ENCODE data around the gene CNN3. TPM values are rescaled to one million over a fixed set of nuclear protein-coding genes. Genes with fewer than 3 reads are reported as not detected.
A peak's percentile ranks its signal among the peaks of the same experiment; 100 is the strongest.
"Not testable (repeated sequence)": the region's sequence is repeated elsewhere in the genome, so short reads cannot be mapped to it uniquely, and the experiment has no call there.

The CNN3 gene
- total RNA-seq, 4 donors from 2014 or later: 89.9 to 116 (median 96.2) TPM

DNA sequence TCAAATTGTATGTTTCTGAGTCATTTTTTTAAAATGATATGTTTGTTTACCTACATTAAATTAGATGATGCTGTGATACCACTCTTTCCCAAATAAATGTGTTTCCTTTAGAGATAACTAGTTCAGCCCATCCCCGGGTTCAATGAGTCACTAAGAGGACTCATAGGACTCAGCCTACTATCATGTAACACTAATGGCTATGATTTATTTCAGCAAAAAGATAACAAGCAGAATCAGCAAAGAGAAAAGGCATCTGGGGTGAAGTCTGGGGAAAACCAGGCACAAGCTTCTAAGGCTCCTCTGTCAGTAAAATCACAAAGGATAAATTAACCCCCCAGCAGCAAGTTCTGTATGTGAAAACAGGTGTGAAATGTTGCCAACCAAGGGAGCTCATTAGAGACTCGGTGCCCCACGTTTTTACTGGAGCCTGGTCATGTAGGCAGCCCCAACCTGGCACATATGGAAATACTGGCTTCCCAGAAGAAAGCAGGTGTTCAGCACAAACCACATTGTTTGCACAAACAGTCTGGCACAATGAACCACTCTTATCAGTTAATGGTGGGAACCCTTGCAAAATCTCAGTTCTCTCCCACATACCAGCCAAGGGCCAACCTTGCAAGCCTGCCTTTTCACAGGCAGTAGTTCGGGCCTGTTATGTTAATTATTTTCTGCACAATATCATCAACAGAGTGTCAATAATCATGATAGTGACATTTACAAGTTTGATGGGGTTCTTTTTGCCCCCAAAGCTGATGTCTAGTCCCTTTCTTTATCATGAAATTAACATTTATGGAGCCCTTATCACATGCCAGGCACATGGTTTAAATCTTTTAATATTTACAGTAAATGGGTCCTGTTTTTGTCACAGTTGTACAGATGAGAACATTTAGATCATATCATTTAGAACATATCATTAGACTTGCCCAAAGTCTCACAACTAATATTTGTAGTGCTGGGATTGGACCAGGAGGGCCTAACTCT is 23.1 kb upstream of the CNN3 start:
- Histone ChIP-seq H3K27ac (no peak overlapping the region), H3K9me3 (no peaks in the 10 kb centered on the region), H3K4me3 (no peak overlapping the region), H3K27me3 (no peaks in the 10 kb centered on the region), H3K4me1 (peaks cover 0 to 19% (median 0%) of the 10 kb centered on the region in 4 donors), H3K36me3 (no peaks in the 10 kb centered on the region)
- TF ChIP-seq, protein P1, sequence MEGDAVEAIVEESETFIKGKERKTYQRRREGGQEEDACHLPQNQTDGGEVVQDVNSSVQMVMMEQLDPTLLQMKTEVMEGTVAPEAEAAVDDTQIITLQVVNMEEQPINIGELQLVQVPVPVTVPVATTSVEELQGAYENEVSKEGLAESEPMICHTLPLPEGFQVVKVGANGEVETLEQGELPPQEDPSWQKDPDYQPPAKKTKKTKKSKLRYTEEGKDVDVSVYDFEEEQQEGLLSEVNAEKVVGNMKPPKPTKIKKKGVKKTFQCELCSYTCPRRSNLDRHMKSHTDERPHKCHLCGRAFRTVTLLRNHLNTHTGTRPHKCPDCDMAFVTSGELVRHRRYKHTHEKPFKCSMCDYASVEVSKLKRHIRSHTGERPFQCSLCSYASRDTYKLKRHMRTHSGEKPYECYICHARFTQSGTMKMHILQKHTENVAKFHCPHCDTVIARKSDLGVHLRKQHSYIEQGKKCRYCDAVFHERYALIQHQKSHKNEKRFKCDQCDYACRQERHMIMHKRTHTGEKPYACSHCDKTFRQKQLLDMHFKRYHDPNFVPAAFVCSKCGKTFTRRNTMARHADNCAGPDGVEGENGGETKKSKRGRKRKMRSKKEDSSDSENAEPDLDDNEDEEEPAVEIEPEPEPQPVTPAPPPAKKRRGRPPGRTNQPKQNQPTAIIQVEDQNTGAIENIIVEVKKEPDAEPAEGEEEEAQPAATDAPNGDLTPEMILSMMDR (IDR thresholded peaks at IDR 0.05): no peak
- no peak for TF ChIP-seq POLR2A (IDR thresholded peaks at IDR 0.05)
- no peak for DNase-seq

DNA sequence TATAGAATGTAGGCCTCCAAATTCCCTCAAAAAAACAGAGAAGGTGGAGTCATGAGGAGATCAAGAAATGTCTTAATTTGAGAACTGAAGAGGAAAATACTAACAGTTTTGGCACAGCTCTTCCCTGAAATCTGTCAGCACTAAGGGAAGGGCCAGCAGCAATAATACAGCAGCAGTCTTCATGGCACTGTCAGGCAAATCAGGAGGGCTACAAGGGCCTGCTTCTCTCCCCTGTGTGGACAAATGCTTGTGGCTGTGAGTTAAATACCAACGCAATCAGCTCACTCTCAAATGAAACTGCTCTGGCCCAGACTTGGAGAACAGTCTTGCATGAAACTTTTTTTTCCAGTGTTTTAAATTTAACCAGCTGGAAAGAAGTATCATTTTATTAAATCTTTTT is 20.5 kb upstream of the CNN3 start:
- H3K36me3 ChIP-seq: no peaks in the 10 kb centered on the region
- H3K4me3 ChIP-seq: no peak overlapping the region
- H3K27me3 ChIP-seq: no peaks in the 10 kb centered on the region
- H3K4me1 ChIP-seq: peaks cover 0 to 10% (median 0%) of the 10 kb centered on the region in 4 donors
- no peak for DNase-seq
- TF ChIP-seq, protein P1 (IDR thresholded peaks at IDR 0.05): no peak
- no peak for TF ChIP-seq POLR2A (IDR thresholded peaks at IDR 0.05)
- no peaks in the 10 kb centered on the region for H3K9me3 ChIP-seq
- peak overlapping the region in 2 of 4 donors; percentile 10 to 17 for H3K27ac ChIP-seq

DNA sequence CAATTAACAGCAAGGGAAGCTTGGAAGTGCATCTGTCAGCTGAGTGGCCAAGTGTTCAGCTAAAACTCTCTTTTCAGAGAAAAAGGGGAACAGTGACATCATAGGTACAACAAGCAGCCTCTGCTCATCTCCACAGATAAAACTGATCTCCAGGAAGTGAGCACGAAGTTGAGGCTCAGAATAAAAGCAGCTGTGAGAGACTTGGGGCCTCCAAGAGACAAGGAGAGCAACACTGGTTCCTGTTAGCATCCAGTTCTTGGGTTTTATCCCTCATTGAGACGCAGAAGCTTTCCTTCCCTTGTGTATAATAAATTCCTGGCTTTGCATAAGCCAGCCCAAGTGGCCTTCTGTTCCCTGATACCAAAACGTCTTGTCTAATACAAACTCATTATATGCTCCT is 20.0 kb upstream of the CNN3 start:
- Histone ChIP-seq H3K36me3 (no peaks in the 10 kb centered on the region), H3K4me1 (peaks cover 0 to 10% (median 0%) of the 10 kb centered on the region in 4 donors), H3K27me3 (no peaks in the 10 kb centered on the region), H3K27ac (no peak overlapping the region), H3K9me3 (no peaks in the 10 kb centered on the region), H3K4me3 (no peak overlapping the region)
- no peak for DNase-seq
- no peak for TF ChIP-seq POLR2A (IDR thresholded peaks at IDR 0.05)
- TF ChIP-seq, protein P1 (IDR thresholded peaks at IDR 0.05): no peak

DNA sequence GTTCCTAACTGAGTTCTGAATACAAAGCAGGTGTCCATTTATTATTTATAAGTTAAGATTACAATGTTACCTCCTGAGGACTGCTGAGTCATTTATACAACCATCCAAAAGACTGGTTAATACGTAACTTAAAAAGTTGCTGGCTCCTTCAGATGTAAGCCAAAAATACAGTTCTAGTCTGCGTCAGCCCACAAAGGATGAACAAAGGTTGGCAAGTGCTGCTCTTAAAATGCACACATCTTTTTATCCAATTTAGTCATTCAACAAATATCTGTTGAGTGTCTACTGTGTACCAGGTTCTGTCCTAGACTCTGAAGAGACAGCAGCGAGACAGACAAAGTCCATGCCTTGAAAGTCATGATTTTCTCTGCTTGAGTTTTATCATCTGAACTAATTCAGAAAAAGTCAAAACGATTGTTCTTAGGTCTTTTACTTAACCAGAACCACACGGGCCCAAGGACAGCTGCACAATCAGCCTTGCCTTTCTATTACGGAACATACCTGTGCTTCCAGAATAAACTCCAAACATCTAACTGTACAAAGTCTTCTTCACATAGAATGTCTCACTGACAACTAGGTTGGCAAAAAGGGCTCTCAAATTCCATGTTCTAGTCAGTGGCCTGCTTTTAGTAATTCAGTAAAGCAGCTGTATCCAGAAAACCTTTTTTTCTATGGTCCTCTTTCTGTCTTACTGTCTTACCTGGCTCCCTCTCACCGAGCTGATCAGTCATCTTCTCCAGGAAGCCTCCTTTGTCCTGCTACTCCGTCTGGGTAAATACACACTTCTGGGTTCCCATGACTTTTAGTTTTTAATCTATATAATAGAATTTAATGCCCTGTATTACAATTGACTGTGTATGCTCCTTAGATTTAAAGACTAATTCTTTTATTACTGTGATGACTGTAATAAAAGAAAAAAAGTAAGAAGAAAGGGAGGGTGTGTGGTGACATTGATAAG is 15.5 kb upstream of the CNN3 start:
- Histone ChIP-seq H3K9me3 (no peaks in the 10 kb centered on the region), H3K36me3 (no peaks in the 10 kb centered on the region), H3K4me3 (no peak overlapping the region), H3K27ac (peak overlapping the region in 1 of 4 donors; percentile 38), H3K4me1 (peaks cover 0 to 10% (median 0%) of the 10 kb centered on the region in 4 donors), H3K27me3 (no peaks in the 10 kb centered on the region)
- DNase-seq: no peak
- no peak for TF ChIP-seq POLR2A (IDR thresholded peaks at IDR 0.05)
- TF ChIP-seq, protein P1 (IDR thresholded peaks at IDR 0.05): no peak

DNA sequence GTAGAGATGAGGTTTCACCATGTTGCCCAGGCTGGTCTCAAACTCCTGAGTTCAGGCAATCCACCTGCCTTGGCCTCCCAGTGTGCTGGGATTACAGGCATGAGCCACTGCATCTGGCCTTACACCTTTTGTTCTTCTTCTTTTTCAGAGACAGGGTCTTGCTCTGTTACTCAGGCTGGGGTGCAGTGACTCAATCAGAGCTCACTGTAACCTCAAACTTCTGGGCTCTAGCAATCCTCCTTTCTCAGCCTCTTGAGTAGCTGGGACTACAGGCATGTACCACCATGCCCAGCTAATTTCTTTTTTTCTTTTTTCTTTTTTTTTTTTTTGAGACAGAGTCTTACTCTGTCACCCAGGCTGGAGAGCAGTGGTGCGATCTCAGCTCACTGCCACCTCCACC is 14.6 kb upstream of the CNN3 start:
- H3K4me3 ChIP-seq, H3K27ac ChIP-seq, DNase-seq, H3K9me3 ChIP-seq, H3K4me1 ChIP-seq, H3K36me3 ChIP-seq, H3K27me3 ChIP-seq: not testable (repeated sequence)
